Gastrocnemius medialis (tissue), 4 donors: ENCODE results near the gene FXYD7.

Source experiments
- POLR2A ChIP-seq, 2 donors: fragments of 450-650 bp; IDR thresholded peaks; one replicate each; pipeline ENCODE4 v1.6.1; 2017; ENCODE audit warnings: antibody characterized with exemption in 2 of 2, mild to moderate bottlenecking in 2 of 2, moderate library complexity in 2 of 2
- TF ChIP-seq, protein P1 (sequence below), 5 experiments: fragments of 450-650 bp in 3 of 5; fragments of 200-600 bp in 2 of 5; sonication (generic) in 2 of 5; IDR thresholded peaks in 4 of 5; conservative IDR thresholded peaks in 1 of 5; 1 replicate in 4 of 5; 2 replicates in 1 of 5; pipeline ENCODE4 v1.5.1; 2016 to 2019; ENCODE audit warnings: antibody characterized with exemption in 5 of 5, mild to moderate bottlenecking in 3 of 5, moderate library complexity in 3 of 5

DNA sequence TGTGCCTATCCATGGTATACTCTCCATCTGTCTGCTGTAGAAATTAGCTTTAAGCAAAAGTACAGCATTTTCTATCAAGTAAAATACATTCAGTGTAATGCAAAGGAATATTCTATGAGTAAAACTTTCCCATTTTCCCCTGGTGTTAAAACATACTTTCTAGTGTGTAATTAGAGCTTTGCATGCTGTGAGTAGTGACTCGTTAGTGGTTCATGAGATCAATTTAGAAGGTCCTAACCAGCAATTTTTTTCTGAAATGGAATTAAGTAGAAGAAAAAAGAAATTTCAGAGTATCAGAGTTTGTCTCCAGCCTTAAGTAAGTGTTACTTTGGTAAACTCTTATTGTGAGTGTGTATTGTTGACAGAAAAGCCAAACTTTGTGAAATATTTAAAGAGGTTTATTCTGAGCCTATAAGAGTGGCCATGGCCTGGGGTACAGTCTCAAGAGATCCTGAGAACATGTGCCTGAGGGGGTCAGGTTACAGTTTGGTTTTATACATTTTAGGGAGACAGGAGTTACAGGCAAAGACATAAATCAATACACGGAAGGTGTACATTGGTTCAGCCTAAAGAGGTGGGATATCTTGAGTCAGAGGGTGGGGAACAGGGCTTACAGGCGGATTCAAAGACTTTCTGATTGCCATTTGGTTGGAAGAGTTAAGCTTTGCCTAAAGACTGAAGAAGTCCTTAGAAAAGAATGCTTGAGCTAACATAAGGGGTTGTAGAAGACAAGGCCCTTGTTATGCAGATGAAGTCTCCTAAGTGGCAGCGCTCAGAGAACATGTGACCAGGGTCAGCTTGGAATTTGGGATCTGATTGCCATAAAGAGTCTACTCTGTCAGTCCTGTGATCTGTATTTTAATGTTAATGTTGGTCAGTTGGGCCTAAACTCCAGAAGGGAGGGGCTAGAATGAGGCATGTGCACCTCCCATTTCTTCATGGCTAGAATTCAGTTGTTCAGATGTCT, 60.0 kb downstream of the FXYD7 start:
- TF ChIP-seq, protein P1, sequence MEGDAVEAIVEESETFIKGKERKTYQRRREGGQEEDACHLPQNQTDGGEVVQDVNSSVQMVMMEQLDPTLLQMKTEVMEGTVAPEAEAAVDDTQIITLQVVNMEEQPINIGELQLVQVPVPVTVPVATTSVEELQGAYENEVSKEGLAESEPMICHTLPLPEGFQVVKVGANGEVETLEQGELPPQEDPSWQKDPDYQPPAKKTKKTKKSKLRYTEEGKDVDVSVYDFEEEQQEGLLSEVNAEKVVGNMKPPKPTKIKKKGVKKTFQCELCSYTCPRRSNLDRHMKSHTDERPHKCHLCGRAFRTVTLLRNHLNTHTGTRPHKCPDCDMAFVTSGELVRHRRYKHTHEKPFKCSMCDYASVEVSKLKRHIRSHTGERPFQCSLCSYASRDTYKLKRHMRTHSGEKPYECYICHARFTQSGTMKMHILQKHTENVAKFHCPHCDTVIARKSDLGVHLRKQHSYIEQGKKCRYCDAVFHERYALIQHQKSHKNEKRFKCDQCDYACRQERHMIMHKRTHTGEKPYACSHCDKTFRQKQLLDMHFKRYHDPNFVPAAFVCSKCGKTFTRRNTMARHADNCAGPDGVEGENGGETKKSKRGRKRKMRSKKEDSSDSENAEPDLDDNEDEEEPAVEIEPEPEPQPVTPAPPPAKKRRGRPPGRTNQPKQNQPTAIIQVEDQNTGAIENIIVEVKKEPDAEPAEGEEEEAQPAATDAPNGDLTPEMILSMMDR (IDR thresholded peaks at IDR 0.05 in 4 of 5, conservative IDR thresholded peaks at IDR 0.05 in 1 of 5): no peak
- no peak for TF ChIP-seq POLR2A (IDR thresholded peaks at IDR 0.05)
